HT1080 (cell line): ENCODE data around the gene RACGAP1. TPM values are rescaled to one million over a fixed set of nuclear protein-coding genes. Genes with fewer than 3 reads are reported as not detected.

Experiments
- DNase-seq: peaks from one replicate; pipeline ENCODE4 v3.0.0-alpha.2; 2015; ENCODE audit warnings: low read depth
- total RNA-seq: library from RNA; depleted of rRNA; stranded (reverse); fragments of >200 nt; shearing (Covaris generic); gene quantifications from 2 replicates; pipeline ENCODE4 v1.2.3, GENCODE V29; 2014

Gene RACGAP1
- total RNA-seq, 1 experiment from 2014 or later, result 155 TPM

DNA sequence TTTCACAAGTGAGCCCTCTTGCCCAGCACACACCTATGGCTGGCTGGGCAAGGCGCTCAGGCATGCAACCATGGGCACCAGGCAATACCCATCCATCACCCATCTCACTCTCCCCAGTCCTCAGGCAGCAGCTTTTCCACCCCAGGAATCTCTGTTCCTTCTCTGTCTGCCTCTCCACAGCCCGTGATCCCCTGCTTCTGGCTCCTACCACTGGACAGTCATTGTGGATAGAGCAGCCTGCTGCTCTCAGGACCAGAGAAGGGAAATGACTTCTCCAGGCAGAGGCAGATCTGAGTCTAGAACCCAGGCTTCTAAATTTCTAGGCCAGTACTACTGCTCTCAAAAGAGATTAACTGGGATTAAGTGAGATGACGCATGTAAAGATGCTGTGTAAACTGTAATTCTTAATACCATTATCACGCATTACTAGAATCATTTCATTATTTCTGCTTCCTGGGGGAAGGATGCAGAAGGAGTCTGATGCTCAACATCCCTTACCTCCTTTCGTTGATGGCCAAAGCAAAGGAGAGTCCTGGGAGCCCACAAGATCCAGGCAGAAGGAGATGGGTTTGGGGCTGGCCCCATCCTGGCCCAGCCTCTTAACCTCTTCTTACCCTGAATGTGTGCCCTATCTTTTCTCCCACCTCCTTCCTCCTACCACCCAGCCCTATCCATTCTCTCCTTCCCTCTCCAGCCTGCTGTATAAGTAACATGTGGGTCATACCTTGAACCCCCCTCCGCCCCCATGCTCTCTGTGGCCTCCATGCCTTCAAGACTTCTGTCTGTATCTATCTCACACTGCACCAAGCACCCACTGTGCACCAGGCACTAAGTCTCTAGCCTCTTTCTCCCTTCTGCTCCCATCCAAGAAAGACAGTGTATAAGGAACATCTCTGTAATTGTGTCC, 68.4 kb downstream of the RACGAP1 start:
- no peak for DNase-seq

DNA sequence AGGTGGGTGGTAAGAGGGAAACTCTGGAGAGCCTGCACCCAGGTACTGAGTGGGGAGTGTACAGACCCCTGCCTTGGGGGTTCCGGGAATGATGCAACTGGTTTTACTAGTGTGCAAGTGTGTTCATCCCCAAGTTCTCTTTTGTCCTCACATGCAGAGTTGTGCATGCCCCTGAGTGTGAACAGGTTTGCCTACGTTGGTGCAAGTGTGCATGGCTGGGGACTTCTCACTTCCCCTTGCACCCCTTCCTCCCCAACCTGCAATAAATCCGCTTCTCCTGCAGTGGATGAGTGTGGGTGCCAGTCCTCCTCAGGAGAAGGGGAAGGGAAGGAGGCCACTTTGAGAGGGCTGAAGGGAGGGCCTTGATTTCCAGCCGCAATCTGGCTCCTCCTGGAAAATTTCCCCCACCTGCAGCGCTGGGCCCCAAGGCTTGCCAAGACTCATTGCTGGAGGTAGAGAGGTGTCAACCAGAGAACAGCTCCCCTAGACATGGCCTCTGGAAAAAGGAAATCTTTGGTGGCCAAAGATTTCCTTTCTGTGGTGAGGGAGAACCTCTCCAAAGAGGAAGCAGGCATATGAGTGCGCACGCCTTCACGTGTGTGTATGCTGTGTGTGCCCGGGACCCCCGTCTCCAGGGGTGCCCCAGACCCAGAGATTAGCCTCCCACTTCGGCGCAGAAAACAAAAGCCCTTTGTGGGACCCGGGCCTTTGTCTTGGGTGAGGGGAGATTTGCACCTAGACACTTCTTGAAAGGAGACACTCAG, 69.2 kb downstream of the RACGAP1 start:
- no peak for DNase-seq

DNA sequence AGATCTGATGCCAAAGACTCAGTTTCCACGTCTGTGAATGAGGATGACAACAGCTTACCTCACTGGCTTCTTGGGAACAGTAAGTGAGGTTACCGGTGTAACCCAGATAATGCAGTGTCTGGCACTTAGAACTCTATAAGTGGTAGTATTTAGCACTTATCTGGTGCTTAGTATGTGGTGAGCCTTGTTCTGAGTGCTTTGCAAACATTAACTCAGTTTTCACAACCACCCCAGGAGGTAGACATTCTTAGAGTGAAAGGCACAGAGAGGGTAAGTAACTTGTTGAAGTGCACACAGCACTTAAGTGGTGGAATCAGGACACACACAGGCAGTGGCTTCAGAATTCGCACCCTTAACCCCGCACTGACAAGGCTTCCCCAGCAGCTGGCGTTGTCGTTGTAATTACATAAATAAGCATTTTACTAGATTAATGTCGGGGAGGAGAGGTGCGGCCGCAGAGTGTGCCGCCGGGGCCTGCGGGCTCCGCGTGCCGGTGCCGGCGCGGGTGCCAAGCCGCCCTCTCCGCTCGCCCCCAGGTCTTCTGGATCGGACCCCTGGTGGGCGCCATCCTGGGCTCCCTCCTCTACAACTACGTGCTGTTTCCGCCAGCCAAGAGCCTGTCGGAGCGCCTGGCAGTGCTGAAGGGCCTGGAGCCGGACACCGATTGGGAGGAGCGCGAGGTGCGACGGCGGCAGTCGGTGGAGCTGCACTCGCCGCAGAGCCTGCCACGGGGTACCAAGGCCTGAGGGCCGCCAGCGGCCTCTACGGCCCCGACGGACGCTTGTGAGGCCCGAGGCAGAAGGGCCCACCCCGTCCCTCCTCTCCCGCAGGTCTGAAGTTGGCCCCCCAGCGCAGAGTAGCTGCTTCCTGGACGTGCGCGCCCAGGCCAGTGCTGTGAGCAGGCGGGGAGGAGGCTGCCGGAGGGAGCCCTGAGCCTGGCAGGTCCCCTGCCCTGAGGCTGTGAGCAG, 70.1 kb downstream of the RACGAP1 start:
- no peak for DNase-seq

DNA sequence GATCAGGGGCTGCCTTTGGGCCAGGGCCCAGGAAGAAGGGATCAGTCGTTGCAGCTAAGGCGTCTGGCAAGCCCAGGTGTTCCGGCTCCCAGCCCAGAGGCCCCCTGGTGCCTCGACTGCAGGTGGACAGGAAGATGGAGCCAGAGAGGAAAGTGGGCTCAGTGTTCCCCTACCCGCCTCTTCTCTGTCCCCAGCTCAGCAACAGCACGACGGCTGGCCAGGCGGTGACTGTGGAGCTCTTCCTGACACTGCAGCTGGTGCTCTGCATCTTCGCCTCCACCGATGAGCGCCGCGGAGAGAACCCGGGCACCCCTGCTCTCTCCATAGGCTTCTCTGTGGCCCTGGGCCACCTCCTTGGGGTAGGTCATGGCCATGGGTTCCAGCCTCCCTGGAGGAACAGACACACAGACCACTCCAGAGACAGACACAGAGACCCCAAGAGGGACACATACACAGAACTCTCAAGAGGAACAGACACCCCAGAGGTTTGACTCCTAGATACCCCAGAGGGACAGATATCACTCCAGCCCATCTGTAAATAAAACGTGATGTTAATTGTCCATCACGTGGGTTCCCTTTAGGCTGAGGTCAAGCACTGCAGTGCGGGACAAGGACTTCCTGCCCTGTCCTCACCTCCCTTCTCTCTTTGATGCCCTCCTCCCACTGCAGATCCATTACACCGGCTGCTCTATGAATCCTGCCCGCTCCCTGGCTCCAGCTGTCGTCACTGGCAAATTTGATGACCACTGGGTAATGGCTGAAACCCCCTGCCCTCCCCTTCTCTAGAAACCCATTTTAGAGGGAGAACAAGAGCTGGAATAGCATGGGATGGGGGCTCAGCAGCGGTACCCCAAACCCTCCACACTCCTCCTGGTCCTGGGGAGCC, 71.1 kb downstream of the RACGAP1 start:
- no peak for DNase-seq

DNA sequence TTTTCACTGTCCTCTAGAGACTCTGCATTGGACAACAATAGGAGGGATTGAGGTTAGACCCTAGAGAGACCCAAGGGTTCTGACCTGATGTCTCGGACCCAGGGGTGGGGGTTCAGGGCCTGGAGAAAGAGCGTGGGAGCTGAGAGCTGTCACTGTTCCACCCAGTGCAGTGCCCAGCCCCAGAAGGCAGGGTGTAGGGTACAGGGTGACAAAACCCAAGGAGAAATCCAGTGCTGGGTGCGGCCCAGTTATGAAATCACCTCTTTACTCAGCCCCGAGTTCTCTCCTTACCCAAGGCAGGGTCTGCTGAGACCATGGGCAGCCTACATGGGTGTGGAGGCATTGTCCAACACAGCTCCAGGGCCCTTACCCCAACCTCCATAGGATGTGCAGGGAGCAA, 72.1 kb downstream of the RACGAP1 start:
- DNase-seq, result no peak

DNA sequence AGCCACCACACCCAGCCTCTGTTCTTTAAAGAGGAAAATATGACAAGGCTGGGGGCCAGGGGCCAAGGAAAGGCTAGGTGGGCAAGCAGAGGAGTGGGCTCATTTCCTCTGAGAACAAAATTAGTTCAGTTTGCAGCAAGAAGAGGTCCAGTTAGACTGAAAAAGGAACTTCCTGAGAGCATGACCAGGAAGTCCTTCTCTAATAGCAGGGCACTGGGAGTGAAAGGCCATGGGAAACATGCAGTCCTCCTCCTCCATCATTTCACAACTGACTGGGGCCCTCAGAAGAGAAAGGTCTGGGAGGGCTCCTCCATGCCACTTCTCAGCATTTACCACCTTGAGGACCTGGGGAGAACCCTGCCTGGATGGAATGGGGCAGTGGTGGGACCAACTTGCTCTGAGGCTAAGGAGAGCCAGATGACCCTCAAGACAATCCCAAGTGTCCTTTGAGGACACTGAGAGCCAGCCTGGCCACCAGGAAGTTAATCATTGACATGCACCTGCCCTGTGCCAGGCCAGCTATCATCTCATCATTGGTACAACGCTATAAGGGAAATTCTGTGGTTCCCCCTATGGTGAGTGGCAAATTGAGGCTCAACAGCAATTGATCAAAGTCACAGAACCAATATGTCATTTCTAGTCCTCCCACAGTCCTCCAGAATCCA, 72.8 kb downstream of the RACGAP1 start:
- DNase-seq, result no peak

DNA sequence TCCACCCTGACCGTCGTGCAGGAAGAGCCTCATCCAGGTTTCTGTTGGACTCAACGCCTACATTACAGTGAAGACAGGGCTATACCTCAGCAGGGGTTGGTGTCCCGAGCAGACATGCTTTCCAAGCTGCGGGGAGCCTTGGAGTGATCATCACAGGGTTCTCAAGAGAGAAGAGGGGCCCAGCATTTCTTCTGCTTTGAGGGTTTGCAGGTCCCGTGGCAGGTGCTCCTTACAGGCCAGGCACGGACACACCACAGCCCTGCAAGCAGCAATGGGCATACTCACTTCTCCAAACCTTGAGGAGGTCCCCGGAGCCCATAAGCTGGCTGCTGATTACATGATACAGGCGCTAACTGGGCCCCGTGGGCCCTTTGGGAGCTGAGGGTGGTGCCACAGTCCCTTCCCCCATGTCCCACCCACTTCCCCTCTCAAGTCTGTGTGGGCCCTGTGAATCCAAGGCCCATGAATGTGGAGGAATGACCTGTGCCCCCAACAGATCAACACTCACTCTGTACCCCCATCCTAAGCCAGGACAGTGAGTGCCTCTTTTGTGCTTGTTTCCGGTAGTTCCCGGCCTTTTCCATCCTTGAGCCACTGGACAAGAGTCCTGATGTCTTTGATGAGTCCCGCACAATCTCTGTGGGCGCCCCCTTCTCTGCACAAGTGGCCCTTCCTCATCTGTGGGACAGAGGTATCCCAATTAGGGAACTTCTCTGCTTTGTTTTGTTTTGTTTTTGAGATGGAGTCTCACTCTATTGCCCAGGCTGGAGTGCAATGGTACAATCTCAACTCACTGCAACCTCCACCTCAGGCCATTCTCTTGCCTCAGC, 73.7 kb downstream of the RACGAP1 start:
- no peak for DNase-seq

DNA sequence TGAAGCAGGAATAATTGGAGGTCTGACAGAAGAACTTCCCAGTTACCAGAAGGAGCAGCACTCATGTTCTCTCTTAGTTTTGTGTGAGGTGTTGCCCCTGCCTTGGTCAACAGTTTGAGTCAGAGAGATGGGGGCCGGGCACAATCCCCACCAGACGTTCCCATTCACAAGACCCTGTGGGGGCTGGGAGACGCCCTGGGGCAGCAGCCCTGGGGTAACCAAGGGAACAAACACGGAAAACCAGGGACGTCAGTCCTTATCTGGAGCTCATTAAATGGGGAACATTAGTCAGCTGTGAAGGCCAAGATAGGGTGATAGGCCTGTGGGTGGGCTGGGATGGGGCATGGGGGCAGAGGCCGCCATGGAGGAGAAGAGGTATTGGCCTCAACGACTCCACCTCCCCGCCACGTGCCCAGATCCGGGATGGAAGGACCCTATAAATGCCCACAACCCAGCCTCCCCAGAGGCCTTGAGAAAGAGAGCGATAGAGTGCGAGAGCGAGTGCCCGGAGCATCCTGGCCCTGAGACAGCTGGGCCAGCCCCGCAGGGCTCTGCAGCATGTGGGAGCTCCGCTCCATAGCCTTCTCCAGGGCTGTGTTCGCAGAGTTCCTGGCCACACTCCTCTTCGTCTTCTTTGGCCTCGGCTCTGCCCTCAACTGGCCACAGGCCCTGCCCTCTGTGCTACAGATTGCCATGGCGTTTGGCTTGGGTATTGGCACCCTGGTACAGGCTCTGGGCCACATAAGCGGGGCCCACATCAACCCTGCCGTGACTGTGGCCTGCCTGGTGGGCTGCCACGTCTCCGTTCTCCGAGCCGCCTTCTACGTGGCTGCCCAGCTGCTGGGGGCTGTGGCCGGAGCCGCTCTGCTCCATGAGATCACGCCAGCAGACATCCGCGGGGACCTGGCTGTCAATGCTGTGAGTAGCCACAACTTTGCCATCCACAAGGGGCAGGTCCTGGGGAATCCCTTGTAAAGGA, 74.7 kb downstream of the RACGAP1 start, which contains the start of gene AQP2:
TSS of gene AQP2 (plus strand) at position 465 of the 979 bp plus-strand sequence. CDS start at position 559, 94 bp downstream.
- DNase-seq, result no peak

DNA sequence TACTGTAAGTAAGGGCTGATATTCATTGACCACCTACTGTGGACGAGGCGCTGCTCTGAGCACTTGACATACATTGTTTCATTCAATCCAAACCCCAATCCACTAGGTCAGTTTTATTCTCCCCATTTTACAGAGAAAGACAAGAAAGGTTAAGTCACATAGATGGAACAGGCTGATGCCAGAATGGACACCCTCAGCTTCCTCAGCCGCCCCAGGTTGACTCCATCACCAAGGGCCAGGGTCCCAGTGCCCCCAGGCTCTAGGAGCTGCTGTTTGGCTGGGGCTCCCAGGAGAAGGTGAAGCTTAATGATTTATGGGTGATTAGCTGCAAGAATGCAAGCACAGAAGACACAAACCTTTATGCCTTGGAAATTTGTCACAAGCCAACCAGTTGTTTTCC, 75.4 kb downstream of the RACGAP1 start:
- no peak for DNase-seq

DNA sequence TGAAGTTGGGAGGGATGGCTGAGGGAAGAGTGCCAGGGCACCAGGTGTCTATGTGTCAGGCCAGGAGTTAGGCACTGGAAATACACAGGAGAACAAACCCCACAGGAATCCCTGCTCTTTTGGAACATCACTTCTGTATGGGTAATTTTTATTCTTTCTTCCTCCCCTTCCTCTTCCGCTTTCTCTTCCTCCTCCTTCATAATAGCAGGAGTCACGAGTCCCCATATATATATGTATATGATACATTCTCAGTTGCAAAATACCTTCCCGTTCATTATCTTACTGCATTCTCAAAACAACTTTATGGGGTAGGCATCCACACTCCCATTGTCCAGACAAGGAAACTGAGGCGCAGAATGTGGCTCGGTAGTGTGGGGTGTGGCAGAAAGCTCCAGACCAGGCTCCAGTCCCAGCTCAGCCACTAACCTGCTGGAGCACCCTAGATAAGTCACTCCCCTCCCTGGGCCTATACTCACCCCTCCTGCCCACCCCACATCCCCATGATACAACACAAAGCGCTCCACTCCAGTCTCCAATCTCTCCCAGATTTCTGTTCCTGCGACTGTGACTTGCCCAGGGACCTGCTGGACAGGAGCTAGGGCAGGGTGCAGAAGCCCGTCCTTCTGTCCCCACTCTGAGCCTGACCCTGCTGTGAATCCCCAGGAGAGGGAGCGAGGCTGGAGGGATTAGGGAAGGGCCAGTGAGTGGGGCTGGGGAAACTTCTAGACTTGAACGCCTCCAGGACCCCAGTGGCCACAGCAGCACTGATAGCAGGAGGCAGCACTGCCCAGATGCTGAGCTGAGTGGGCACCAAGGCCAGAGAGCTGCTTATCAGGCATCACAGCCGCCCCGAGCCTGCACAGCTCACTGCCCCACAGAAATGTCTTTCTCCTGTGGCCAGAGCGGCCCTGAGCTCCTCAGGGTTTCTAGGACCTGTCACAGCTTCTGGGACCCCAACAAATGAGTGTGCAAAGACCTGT, 76.1 kb downstream of the RACGAP1 start:
- no peak for DNase-seq

DNA sequence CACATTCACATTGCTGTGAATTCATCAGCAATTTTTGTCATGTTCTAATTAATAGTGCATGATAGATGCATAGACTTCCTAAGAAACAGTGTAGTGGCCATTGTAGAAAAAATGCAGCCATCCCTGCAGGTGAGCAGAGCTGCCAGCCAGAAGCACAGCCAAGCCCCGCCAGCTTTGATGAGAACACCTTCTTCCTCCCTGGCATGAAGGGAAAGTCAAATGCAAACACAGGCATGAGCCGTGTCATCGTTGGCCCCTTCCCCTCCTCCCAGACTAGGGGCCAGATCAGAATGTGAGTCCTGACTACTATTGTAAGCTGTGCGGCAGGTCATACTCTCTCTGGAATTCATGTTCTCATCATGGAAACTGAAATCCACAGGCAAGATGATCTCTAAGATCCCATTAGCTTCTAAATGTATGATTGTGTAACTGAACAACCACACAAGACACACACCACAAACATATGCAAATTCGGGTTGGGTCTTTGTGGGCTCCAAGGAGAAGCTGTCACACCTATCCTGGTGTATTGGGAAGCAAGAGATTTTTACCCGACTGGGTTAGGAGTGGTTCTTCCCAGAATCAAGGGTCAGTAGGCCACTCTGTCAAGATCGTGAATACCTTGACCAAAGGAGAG, 77.6 kb downstream of the RACGAP1 start:
- DNase-seq, result no peak

DNA sequence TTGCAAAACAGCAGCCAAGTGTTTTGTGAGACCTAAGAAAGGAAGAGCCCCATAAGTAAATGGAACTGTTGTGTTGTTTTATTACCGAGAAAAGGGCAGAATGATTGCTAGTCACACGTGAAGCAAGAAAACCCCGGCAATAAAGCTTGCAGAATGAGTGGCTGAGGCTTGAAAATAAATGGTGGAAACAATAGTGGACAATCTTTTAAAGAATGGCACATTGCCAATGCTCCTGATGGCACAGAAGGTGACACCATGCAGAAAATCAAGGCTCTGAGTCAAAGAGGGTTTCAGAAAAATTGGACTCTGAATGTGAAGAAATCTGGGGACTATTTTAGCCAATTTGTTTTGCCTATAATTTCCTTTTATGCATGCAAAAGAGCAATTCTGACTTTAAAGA, 78.8 kb downstream of the RACGAP1 start:
- no peak for DNase-seq

DNA sequence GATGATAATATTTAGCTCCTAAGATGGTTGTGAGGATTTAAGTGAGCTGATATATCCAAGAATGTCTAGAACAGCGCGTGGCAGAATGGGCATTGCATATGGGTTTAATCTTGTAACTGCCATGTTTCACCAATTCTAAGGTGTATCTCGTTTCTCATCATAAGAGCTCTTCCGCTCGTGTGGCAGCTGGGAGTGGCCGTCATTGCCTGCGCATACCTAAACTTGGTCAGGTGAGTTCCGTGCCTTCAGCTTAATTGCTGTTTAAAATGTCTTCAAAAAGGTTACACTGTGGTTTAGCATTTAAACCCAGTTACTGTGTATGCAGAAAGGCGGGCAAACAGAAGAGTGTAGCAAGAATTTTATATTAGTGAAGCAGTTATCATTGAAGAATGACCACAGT, 79.2 kb downstream of the RACGAP1 start:
- DNase-seq, result no peak

DNA sequence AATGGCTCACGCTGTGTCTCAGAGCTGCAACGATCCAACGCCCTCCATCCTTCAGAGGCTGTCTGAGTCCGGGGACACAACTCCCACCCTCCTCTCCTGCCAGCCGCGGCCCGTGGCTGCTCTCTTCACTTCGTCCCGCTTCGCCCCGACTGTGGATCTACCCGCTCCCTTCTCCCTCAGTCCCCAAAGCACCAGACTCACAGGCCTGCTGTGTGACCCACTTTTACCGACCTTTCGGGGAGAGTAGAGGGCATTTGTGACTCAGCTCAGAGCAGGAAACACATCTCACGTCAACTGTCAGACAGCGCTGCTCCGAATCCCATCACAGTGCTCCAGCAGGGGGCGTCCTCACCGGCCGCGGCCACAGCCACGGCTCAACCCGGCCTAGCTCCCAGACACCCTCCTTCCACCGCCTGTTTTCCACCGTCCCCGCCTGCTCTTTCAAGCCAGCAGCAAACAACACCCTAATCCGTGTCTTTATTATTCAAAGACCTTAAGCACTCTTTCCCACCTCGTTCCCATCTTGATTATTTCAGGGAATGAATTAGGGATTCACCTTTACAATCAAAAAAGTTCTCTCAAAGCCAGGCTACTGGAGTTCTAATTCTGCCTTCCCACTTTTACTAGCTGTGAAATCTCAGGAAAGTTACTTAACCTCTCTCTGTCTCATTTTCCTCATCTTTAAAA, 79.8 kb downstream of the RACGAP1 start:
- DNase-seq, result peak; percentile 83

DNA sequence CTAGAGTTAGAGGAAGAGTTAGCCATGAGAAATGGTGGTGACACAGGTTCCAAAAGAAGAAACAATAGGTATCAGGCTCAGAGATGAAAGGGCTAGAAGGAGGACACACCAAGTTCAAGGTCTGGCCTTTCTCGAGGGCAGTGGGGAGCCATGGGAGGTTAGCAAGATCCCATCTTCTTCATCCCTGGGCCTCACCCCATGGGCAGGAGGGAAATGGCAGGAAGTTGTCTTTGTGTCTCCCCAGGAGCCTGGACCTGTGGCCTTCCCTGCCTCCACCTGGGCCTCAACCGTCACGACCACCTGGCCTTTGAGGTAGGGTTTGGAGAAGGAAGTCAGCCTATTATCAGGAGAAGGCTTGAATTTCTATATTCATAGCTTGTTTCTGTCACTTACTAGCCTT, 80.6 kb downstream of the RACGAP1 start:
- DNase-seq, result no peak
